ENCODE measurements around the gene GPR137B. TPM values are rescaled to one million over a fixed set of nuclear protein-coding genes. Genes with fewer than 3 reads are reported as not detected.

The GPR137B gene
- total and polyA plus RNA-seq, 9 of the 15 experiments (the other 6 are each of a cell fraction or from before 2014, with no cell fraction given): 0.04 to 1.0 (median 0.62) TPM

DNA sequence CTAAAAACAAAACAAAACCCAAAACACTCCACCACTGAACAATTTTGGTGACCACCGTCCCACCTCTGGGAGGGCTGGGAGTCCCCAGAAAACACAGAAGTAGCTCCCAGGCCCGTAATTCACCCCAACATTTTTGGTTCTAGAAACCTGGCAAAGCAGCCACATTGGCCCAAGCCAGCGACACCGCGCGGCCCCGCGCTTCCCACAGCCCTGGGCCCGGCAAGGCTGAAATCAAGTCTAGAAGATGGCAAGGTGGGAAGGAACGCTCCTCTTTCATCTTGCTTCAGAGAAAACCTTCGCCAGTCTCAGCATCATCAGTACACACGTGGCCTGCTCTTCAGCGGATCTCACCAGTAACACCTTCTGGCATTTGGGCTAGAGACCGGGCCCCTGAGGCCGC lies 41.5 kb upstream of the GPR137B start:
- DNase-seq (ENCODE audit: extremely low read depth in 1 of 4, low spot score in 3 of 4) (no peak), ATAC-seq (no peak), FAIRE-seq (no peak)
- Histone ChIP-seq H3K9ac (ENCODE audit: insufficient read depth in 1 of 2, low read depth in 2 of 2, low read length in 2 of 2) (no peak overlapping the region), H3K9me3 (replicated peaks; ENCODE audit: control insufficient read depth, insufficient read depth, low read depth, low read length) (no peaks in the 10 kb centered on the region; the same call in 1 of the 2 replicates), H2AFZ (ENCODE audit: low read depth, low read length) (no peak overlapping the region), H3K4me3 (no peak overlapping the region), H3K4me2 (ENCODE audit: insufficient read depth, low read length) (no peak overlapping the region), H3K9me1 (ENCODE audit: control insufficient read depth, insufficient read depth, low read length) (no peaks in the 10 kb centered on the region), H3K36me3 (ENCODE audit: control insufficient read depth, insufficient read depth, low read length) (no peaks in the 10 kb centered on the region), H3K27ac (ENCODE audit: extremely low read depth, low read depth, low read length) (no peak overlapping the region), H3K79me2 (ENCODE audit: control insufficient read depth, insufficient read depth, low read length) (no peaks in the 10 kb centered on the region), H4K20me1 (replicated peaks; ENCODE audit: control insufficient read depth, insufficient read depth, low read length) (no peaks in the 10 kb centered on the region; the same call in none of the 2 replicates), H3K4me1 (replicated peaks in 1 of 2; ENCODE audit: control insufficient read depth in 2 of 2, insufficient read depth in 2 of 2, low read length in 2 of 2) (no peaks in the 10 kb centered on the region; a peak in 1 of 5 replicates), H3K27me3 (ENCODE audit: control insufficient read depth in 2 of 2, insufficient read depth in 2 of 2, low read length in 2 of 2) (peaks cover 0 to 30% of the 10 kb centered on the region in 2 experiments; a peak in 2 of 5 replicates)
- intact Hi-C loops (cut with micrococcal nuclease) (loop anchor here (5.0 to 10.0 kb wide), 4 partner anchors 652 to 1704 kb away; no protein-coding TSS in a partner anchor), in situ Hi-C loops (cut with MboI) (loop anchor here (25.0 kb wide), 2 partner anchors 1287 to 1462 kb away; no protein-coding TSS in a partner anchor)
- no TSS peak for BruUV-seq (replicated peaks)
- POLR2A ChIA-PET: interaction anchor here (0.7 to 0.8 kb wide), 2 partner anchors 122 to 423 kb away, joined by 3 to 4 read pairs; partner anchors contain the start of gene LGALS8
- CTCF ChIA-PET (ENCODE audit: low intra/inter-chr PET ratio): no interaction called here
- WGBS (ENCODE audit: insufficient coverage, low coverage, missing lambda C conversion rate): 33% methylated on average over 15 of the region's 15 CpGs
- TF ChIP-seq, protein P1, sequence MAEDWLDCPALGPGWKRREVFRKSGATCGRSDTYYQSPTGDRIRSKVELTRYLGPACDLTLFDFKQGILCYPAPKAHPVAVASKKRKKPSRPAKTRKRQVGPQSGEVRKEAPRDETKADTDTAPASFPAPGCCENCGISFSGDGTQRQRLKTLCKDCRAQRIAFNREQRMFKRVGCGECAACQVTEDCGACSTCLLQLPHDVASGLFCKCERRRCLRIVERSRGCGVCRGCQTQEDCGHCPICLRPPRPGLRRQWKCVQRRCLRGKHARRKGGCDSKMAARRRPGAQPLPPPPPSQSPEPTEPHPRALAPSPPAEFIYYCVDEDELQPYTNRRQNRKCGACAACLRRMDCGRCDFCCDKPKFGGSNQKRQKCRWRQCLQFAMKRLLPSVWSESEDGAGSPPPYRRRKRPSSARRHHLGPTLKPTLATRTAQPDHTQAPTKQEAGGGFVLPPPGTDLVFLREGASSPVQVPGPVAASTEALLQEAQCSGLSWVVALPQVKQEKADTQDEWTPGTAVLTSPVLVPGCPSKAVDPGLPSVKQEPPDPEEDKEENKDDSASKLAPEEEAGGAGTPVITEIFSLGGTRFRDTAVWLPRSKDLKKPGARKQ (CRISPR knock-in tag; IDR thresholded peaks at IDR 0.05): no peak
- TF ChIP-seq JUNB (CRISPR knock-in tag; conservative IDR thresholded peaks at IDR 0.05) (no peak), TAF15 (IDR thresholded peaks at IDR 0.05; ENCODE audit: low read depth, low read length) (no peak)
- TF ChIP-seq, protein P2, sequence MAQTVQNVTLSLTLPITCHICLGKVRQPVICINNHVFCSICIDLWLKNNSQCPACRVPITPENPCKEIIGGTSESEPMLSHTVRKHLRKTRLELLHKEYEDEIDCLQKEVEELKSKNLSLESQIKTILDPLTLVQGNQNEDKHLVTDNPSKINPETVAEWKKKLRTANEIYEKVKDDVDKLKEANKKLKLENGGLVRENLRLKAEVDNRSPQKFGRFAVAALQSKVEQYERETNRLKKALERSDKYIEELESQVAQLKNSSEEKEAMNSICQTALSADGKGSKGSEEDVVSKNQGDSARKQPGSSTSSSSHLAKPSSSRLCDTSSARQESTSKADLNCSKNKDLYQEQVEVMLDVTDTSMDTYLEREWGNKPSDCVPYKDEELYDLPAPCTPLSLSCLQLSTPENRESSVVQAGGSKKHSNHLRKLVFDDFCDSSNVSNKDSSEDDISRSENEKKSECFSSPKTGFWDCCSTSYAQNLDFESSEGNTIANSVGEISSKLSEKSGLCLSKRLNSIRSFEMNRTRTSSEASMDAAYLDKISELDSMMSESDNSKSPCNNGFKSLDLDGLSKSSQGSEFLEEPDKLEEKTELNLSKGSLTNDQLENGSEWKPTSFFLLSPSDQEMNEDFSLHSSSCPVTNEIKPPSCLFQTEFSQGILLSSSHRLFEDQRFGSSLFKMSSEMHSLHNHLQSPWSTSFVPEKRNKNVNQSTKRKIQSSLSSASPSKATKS (CRISPR knock-in tag; IDR thresholded peaks at IDR 0.05): no peak

Data from K562 (cell line).